Measurements from ENCODE around the gene KCNIP1.
A peak's percentile ranks its signal among the peaks of the same experiment; 100 is the strongest.

The KCNIP1 gene

DNA sequence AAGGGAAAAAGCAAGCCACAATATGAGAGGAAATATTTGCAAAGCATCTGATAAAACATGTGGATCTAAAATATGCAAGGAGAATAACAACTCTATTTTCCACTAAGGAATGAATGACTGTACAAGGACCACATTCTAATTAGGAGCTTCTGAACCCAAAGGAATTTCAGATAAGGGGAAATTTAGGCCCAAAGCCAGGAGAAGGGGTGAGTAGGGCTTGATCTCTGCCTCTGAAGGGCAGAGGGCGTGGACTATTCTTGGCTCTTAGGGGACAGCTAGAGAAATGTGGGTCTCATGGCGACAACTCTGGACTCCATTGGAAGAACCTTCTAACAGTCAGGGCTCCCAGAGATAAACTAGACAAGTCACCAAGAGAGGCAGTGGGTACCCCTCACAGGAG, 147.0 kb downstream of the KCNIP1 start:
- in situ Hi-C loops (cut with HindIII; ENCODE audit: low pct_unique_long_range_greater_than_20kb, low sequenced_read_pairs) = no loop called here
- no peak for TF ChIP-seq JUND (IDR thresholded peaks at IDR 0.05; ENCODE audit: low read depth)
- no peak for DNase-seq (ENCODE audit: low read depth in 1 of 2, low spot score in 1 of 2)

DNA sequence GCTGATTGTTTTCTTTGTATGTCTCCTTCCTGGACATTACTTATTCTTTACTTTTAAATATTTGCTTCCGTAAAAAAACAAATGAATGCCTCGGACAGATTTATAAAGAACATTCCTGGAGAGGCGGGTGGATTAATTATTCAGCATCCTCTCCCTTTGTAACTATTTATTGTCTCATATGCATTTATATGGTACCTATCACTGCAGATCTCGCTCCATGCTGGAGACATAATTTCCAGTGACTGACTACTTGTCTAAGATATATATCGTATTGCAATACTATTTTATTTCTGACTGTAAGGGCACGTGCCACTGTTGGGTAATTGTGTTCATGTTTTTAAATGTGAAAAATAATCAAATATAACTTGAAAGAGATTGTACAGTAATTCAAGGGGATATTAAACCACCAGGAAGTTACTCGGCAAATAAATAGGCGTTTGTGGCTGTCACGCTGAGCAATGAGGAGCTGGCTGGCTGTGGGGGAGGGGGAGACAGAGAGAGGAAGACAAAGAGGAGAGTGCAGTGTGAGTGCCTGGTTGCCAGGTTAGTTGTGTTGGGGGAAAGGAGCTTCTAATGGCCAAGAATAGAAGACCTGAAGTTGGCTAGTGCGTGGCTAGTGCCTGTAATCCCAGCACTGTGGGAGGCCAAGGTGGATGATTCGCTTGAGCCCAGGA, 147.9 kb downstream of the KCNIP1 start:
- in situ Hi-C loops (cut with HindIII; ENCODE audit: low pct_unique_long_range_greater_than_20kb, low sequenced_read_pairs) = no loop called here
- no peak for DNase-seq (ENCODE audit: low read depth in 1 of 2, low spot score in 1 of 2)
- TF ChIP-seq JUND (IDR thresholded peaks at IDR 0.05; ENCODE audit: low read depth) = no peak

DNA sequence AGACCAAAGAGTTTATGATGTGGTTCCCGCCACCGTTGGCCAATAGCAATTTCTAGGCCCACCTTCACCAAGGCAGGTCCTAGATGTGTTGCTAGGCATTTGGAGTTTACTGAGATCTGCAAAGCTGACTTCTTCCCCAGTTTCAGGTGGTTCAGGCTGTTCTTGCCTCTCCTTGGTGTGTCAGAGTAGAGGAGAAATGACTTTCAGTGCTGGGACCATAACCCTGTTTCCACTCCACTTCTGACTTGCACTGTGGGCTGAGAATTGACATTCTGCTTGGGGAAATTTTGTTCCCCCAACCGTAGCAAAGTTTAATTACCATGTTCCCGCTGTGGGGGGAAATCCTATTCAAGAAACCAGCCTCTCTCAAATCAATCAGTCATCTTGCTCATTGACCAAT, 151.7 kb downstream of the KCNIP1 start:
- in situ Hi-C loops (cut with HindIII; ENCODE audit: low pct_unique_long_range_greater_than_20kb, low sequenced_read_pairs) = no loop called here
- TF ChIP-seq JUND (IDR thresholded peaks at IDR 0.05; ENCODE audit: low read depth) = no peak
- DNase-seq (ENCODE audit: low read depth in 1 of 2, low spot score in 1 of 2) = no peak

DNA sequence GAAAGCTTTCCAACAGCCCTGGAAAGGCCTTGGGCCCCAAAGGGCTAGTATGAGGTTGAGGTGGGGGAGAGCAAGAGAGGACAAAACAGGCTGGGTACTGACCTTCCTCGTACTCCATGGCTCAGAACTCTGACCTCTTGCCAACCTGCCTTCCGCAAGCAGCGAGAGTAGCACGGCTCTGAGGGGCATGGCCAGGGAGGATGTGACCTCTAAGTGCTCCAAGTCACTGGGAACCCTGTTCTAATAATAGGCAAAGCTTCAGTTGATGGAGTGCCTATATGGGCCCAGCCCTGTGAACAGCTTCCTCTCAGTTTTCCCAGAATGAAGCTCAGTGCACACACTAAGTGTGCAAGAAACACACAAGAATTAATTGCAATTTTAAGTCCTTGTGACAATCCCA, 152.1 kb downstream of the KCNIP1 start:
- no peak for DNase-seq (ENCODE audit: low read depth in 1 of 2, low spot score in 1 of 2)
- in situ Hi-C loops (cut with HindIII; ENCODE audit: low pct_unique_long_range_greater_than_20kb, low sequenced_read_pairs) = no loop called here
- TF ChIP-seq JUND (IDR thresholded peaks at IDR 0.05; ENCODE audit: low read depth) = no peak

- no peak for TF ChIP-seq JUND (IDR thresholded peaks at IDR 0.05; ENCODE audit: low read depth)
- DNase-seq (ENCODE audit: low read depth in 1 of 2, low spot score in 1 of 2) = no peak
These were observed 152.5 kb downstream of the KCNIP1 start for GRCh38 chr5:170656346-170656745.

GRCh38 chr5:170660531-170660930, 156.7 kb downstream of the KCNIP1 start:
- in situ Hi-C loops (cut with HindIII; ENCODE audit: low pct_unique_long_range_greater_than_20kb, low sequenced_read_pairs) = no loop called here

More at GRCh38 chr5:170656346-170656745, 152.5 kb downstream of the KCNIP1 start:
- in situ Hi-C loops (cut with HindIII; ENCODE audit: low pct_unique_long_range_greater_than_20kb, low sequenced_read_pairs) = no loop called here

DNA sequence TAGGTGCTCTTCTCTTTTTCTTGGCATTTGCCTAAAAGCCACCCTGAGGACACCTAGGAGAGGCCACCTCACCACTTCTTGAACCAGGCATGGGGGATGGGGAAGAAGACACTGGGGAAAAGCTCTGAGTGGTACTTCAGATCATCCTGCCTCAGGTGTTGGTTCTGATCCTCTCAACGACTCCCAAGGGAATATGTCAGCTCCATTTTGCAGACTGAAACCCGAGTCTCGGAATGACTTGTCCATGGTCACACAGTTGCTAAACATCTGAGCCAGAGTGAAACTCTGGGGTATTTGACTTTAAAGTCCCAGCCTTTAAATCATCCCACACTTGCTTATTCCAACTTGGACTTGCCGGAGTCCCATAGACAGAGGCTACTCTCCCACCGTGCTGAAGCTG, 159.1 kb downstream of the KCNIP1 start:
- TF ChIP-seq JUND (IDR thresholded peaks at IDR 0.05; ENCODE audit: low read depth) = no peak
- in situ Hi-C loops (cut with HindIII; ENCODE audit: low pct_unique_long_range_greater_than_20kb, low sequenced_read_pairs) = no loop called here
- no peak for DNase-seq (ENCODE audit: low read depth in 1 of 2, low spot score in 1 of 2)

More at GRCh38 chr5:170660531-170660930, 156.7 kb downstream of the KCNIP1 start:
- no peak for TF ChIP-seq JUND (IDR thresholded peaks at IDR 0.05; ENCODE audit: low read depth)
- no peak for DNase-seq (ENCODE audit: low read depth in 1 of 2, low spot score in 1 of 2)

DNA sequence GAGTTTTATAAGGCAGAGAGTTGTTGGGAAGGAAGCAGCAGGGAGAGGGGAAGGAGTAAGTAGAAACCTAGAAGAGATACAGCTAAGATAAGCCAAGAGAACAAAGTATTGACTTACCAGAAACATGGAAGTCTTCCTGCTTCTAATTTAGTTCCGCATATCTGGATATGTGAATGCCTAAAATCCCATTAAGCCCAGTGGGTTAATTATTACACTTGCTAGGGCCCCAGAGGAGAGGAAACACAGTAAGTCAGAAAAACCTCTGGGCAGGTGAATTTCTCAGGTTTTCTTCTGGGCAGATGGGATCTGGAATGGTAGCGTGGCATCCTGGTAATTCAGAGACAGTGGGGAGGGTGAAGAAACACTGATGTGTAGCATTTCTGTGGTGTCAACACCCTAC, 175.0 kb downstream of the KCNIP1 start:
- TF ChIP-seq JUND (IDR thresholded peaks at IDR 0.05; ENCODE audit: low read depth) = no peak
- in situ Hi-C loops (cut with HindIII; ENCODE audit: low pct_unique_long_range_greater_than_20kb, low sequenced_read_pairs) = no loop called here
- DNase-seq (ENCODE audit: low read depth in 1 of 2, low spot score in 1 of 2) = no peak

DNA sequence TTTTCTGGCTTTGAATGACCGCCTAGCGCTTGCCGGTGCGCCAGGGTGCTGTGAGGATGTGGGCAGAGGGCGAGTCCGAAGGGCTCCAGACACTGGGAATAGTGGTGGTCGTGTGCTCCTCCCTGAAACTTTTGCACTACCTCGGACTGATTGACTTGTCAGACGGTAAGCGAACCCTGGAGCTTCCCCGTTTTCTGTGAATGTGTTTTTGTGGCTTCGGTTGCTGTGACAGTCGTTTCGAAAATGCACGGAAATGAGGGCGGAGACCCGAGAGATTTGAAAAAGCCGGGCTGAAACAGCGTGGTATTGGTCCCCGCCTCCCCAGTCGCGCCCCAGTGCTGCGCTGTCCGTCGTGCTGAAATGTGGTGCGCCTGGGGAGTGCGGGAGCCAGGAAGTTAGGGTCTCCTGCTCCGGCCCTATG, 177.2 kb downstream of the KCNIP1 start:
- peak; percentile 27 to 47 for DNase-seq (ENCODE audit: low read depth in 1 of 2, low spot score in 1 of 2)
- in situ Hi-C loops (cut with HindIII; ENCODE audit: low pct_unique_long_range_greater_than_20kb, low sequenced_read_pairs) = no loop called here

GRCh38 chr5:170691657-170692056, 187.8 kb downstream of the KCNIP1 start:
- no peak for TF ChIP-seq JUND (IDR thresholded peaks at IDR 0.05; ENCODE audit: low read depth)
- in situ Hi-C loops (cut with HindIII; ENCODE audit: low pct_unique_long_range_greater_than_20kb, low sequenced_read_pairs) = no loop called here
- no peak for DNase-seq (ENCODE audit: low read depth in 1 of 2, low spot score in 1 of 2)

More for the DNA sequence above, 177.2 kb downstream of the KCNIP1 start:
- no peak for TF ChIP-seq JUND (IDR thresholded peaks at IDR 0.05; ENCODE audit: low read depth)

GRCh38 chr5:170693701-170694100, 189.9 kb downstream of the KCNIP1 start:
- in situ Hi-C loops (cut with HindIII; ENCODE audit: low pct_unique_long_range_greater_than_20kb, low sequenced_read_pairs) = no loop called here
- no peak for DNase-seq (ENCODE audit: low read depth in 1 of 2, low spot score in 1 of 2)
- no peak for TF ChIP-seq JUND (IDR thresholded peaks at IDR 0.05; ENCODE audit: low read depth)

GRCh38 chr5:170694911-170695310, 191.1 kb downstream of the KCNIP1 start:
- in situ Hi-C loops (cut with HindIII; ENCODE audit: low pct_unique_long_range_greater_than_20kb, low sequenced_read_pairs) = no loop called here
- no peak for DNase-seq (ENCODE audit: low read depth in 1 of 2, low spot score in 1 of 2)
- TF ChIP-seq JUND (IDR thresholded peaks at IDR 0.05; ENCODE audit: low read depth) = no peak

DNA sequence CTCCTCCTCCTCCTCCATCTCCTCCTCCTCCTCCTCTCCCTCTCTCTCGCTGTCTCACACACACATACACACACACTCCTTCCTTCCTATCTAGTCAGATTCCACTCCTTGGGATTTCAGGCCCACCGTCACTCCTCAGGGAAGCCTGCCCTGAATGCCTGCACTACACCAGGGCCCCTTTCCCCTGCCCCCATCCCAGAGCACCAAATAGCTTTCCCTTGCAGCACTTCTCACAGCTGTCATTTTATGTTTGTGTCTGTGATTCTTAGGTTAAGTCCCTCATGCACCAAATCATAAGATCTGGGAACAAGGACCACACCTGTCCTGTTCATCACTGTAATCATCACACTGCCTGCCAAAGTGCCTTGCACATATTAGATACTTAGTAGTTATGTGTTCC, 193.2 kb downstream of the KCNIP1 start:
- in situ Hi-C loops (cut with HindIII; ENCODE audit: low pct_unique_long_range_greater_than_20kb, low sequenced_read_pairs) = no loop called here
- DNase-seq (ENCODE audit: low read depth in 1 of 2, low spot score in 1 of 2) = no peak
- TF ChIP-seq JUND (IDR thresholded peaks at IDR 0.05; ENCODE audit: low read depth) = no peak

GRCh38 chr5:170700503-170700902, 196.7 kb downstream of the KCNIP1 start:
- TF ChIP-seq JUND (IDR thresholded peaks at IDR 0.05; ENCODE audit: low read depth) = no peak
- in situ Hi-C loops (cut with HindIII; ENCODE audit: low pct_unique_long_range_greater_than_20kb, low sequenced_read_pairs) = no loop called here
- no peak for DNase-seq (ENCODE audit: low read depth in 1 of 2, low spot score in 1 of 2)

Data from T47D (cell line).